ENCODE data around the gene FXYD6.

DNA sequence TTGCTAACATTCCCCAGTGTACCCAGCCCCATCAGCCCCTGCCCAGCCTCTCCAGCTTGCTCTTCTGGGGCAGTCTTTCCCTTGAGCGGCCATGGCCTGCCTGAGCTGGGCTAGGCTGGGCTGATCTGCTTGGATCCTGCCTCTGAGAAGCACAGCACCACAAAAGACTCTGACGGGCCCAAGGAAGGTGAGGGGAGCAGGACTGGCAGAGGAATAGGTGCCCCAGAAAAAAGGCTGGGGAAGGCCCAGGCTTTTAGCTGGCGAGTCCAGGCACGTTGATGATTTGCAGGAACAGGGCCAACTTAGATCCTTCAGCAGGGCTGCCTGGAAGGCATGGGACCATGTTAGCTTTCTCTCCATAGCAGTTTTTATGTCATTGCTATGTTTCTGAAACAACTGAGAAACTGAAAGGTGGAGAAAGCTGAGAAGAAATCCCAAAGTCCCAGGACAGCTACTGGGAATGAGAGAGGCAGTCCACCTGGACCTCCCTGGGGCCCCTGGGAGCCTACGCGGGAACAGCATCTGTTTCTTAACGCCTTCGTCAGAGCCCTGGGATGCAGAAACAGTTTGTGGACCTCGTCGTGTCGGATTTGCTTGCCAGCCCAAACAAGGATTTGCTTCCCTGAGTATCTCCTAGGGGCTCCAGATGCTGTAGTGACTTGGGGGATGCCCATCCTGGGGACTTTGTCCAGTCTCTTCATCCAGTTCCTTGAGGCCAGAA, 24.4 kb upstream of the FXYD6 start:
- no peak for TF ChIP-seq POLR2A (IDR thresholded peaks at IDR 0.05)
- TF ChIP-seq, protein P1, sequence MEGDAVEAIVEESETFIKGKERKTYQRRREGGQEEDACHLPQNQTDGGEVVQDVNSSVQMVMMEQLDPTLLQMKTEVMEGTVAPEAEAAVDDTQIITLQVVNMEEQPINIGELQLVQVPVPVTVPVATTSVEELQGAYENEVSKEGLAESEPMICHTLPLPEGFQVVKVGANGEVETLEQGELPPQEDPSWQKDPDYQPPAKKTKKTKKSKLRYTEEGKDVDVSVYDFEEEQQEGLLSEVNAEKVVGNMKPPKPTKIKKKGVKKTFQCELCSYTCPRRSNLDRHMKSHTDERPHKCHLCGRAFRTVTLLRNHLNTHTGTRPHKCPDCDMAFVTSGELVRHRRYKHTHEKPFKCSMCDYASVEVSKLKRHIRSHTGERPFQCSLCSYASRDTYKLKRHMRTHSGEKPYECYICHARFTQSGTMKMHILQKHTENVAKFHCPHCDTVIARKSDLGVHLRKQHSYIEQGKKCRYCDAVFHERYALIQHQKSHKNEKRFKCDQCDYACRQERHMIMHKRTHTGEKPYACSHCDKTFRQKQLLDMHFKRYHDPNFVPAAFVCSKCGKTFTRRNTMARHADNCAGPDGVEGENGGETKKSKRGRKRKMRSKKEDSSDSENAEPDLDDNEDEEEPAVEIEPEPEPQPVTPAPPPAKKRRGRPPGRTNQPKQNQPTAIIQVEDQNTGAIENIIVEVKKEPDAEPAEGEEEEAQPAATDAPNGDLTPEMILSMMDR (IDR thresholded peaks at IDR 0.05), result no peak
